ENCODE results near the gene DAAM1.

- TF ChIP-seq, protein P1, sequence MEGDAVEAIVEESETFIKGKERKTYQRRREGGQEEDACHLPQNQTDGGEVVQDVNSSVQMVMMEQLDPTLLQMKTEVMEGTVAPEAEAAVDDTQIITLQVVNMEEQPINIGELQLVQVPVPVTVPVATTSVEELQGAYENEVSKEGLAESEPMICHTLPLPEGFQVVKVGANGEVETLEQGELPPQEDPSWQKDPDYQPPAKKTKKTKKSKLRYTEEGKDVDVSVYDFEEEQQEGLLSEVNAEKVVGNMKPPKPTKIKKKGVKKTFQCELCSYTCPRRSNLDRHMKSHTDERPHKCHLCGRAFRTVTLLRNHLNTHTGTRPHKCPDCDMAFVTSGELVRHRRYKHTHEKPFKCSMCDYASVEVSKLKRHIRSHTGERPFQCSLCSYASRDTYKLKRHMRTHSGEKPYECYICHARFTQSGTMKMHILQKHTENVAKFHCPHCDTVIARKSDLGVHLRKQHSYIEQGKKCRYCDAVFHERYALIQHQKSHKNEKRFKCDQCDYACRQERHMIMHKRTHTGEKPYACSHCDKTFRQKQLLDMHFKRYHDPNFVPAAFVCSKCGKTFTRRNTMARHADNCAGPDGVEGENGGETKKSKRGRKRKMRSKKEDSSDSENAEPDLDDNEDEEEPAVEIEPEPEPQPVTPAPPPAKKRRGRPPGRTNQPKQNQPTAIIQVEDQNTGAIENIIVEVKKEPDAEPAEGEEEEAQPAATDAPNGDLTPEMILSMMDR (IDR thresholded peaks at IDR 0.05; ENCODE audit: low read depth, low read length) = no peak
- TF ChIP-seq EZH2phosphoT487 (IDR thresholded peaks at IDR 0.05; ENCODE audit: low read depth) = no peak
Measured at GRCh38 chr14:59213368-59214315, 25.2 kb downstream of the DAAM1 start.
